HG02840 (cell line): ENCODE data around the gene NRCAM.
A peak's percentile ranks its signal among the peaks of the same experiment; 100 is the strongest.
"Not testable (repeated sequence)": the region's sequence is repeated elsewhere in the genome, so short reads cannot be mapped to it uniquely, and the experiment has no call there.

ENCODE experiments used
- ATAC-seq: cut with Tn5 transposase; IDR thresholded peaks from one replicate; pipeline ENCODE4 v1.9.1; 2021; ENCODE audit warnings: mild to moderate bottlenecking, moderate library complexity, moderate number of reproducible peaks; ENCODE audit not compliant: unreplicated experiment, low FRiP score

NRCAM gene

DNA sequence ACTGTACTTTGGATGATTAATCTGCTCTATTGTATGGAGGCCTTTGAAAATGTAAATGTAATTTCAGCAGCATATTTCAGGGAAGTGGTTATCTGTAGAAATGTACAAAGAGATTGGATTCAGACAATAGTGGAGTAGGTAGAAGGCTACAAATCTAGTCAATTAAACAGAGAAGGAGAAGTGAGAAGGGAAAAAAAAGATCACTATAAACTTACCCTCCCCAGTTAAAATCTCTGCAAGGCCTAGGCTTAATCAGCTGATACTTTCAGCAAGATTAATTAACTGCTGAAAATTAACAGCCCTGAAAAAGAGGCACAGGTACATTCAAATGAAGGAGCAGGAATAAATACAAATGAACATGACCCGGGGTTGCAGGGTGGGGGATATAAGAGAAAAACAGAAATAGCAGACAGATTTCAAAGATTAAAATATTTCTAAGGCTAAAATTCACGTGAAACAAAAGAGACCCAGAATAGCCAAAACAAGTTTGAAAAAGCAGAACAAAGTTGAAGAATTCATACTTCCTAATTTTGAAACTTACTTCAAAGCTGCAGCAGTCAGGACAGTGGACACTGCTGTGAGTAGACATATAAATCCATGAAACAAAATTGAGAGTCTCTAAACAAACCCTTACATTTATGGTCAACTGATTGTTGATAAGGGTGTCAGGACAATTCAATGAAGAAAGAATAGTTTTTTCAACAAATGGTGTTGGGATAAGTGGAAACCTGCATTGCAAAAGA lies 96.0 kb downstream of the NRCAM start:
- ATAC-seq = no peak

GRCh38 chr7:108358553-108358952 lies 97.7 kb downstream of the NRCAM start:
- no peak for ATAC-seq

DNA sequence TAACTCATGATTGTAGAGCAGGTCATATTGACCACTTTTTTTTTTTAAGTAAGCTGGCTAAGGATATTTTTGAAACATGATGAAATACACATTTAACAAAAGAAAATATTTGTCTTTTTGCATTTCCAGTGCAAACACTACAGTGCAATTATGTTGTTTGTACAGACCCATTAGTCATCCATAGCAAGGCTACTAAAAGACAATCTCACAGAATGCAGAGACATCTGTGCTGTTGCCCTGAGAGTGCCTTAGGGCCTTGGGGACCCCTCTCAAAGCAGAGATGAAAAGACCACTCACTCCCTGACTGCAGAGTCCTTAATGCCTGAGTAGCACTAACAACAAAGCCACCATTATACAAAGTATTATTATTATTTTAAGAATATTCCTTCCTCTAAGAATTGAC lies 104.5 kb downstream of the NRCAM start:
- no peak for ATAC-seq

GRCh38 chr7:108348913-108349312 lies 107.3 kb downstream of the NRCAM start:
- ATAC-seq = no peak

DNA sequence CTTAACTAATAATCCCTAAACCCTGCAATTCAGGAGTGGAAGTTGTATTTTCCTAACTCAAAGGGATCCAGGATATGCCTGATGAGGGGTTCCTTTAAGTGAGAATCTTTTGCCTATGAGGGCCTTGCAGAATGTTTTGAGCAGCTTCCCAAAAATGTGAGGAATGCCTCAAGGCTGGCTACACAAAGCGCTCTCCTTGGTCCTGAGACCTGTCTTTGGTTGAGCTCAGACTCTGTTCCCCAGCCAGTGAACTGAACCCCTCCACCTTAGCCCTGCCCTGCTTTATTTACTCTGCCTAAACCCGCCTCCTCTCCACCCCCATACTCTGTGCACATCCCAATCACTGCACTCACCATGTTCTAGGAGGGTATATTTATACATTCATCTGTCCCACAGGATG lies 108.6 kb downstream of the NRCAM start:
- ATAC-seq = no peak

GRCh38 chr7:108345710-108346336 lies 110.4 kb downstream of the NRCAM start:
- ATAC-seq = no peak

DNA sequence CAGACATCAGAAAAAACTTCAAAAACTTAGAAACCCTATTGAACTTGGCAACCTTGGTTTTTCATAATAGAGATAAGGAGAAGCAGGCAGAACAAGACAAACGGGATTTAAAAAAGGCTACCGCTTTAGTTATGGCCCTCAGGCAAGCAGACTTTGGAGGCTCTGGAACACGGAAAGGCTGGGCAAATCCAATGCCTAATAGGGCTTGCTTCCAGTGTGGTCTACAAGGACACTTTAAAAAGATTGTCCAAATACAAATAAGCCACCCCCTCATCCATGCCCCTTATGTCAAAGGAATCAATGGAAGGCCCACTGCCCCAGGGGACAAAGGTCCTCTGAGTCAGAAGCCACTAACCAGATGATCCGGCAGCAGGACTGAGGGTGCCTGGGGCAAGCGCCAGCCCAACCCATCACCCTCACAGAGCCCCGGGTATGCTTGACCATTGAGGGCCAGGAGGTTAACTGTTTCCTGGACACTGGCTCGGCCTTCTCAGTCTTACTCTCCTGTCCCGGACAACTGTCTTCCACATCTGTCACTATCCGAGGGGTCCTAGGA lies 115.3 kb downstream of the NRCAM start:
- ATAC-seq = no peak

- ATAC-seq = not testable (repeated sequence)
Observed at GRCh38 chr7:108340406-108340805, 115.8 kb downstream of the NRCAM start.

DNA sequence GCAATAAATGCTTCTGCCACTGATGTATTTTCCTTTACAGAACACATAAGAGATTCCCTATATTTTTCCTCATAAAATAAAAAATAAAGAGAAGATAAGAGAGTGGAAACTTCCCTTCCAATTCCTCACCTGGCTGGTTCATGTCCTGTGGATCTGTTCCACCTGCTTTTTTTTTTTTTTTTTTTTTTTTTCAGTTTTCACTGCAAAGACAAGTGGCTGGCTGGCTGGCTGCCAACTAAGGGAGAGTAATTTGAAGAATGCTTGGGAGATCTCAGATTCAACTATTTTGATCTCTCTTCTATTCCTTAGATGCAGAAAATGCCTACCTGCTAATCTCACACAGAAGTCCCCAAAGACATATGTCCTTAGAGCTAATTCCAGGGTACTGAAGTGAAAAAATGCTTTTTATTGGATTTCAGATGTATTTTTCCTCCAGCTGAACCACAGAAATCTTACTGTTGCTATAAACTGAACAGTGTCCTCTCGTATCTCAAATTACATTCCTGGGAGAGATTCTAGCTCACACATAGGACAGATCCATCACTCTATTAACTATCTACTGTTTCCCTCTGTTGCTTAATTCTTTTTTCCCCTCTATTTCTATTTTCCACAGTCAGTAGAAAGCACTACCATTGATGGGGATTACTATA lies 120.8 kb downstream of the NRCAM start:
- ATAC-seq = no peak

GRCh38 chr7:108332937-108333336 lies 123.3 kb downstream of the NRCAM start:
- ATAC-seq = no peak

- no peak for ATAC-seq
Observed at GRCh38 chr7:108331971-108332370, 124.3 kb downstream of the NRCAM start.

- no peak for ATAC-seq
Observed at GRCh38 chr7:108330227-108330626, 126.0 kb downstream of the NRCAM start.

DNA sequence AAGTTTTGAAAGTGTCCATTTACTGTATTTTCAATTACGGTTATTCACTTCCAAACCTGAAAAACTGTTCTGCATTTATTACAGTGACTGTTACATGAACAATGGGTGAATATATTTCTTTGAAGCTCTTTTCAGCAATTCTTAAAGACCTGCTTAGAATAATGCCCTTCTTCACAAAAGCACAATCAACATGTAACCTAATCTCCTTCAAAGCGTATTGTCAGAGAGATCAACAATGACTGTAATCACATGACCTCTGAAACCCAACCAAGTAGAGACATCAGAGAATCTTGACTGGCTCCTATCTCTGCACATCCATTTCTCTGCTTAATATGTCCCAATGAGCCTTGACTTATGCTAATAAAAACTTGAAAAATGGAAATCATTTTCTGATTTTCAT lies 126.7 kb downstream of the NRCAM start:
- no peak for ATAC-seq

- ATAC-seq = peak; percentile 83
Observed at GRCh38 chr7:108328174-108328651, 128.0 kb downstream of the NRCAM start.

DNA sequence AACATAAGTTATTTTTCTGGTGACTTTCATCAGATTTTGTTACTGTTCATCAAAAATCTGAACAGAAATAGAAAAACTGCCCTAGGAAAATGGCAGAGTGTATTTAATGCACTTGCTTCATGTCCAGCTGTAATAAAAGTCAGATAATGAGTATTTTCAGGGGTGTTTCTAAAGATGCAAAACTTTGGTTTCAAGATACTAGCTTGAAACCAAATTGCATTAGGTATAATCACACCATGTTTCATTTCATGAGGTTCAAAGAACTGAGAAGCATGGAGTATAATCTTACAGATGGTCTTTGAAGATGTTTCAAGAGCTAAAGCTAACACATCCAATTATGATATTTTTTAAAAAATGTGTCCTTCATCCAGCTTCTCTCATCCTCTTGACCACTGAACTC lies 128.9 kb downstream of the NRCAM start:
- ATAC-seq = no peak

DNA sequence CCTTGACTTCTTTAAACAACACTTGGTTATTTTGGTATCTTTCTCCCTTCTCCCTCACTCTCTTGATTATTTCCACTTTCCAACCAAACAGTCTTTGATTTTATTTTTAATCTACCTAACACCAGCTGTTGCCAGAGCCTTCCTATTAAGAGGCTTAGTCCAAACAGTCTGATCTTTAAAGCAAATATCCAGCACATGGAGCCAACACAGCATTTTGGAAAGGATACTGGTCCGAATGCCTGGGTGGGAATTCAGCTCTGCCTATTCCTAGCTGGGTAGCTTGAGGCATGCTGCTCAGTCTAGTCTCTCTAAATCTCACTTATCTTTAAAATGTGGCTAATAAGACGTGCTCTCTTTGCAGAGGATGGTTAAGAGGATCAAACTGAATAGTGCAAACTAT lies 129.3 kb downstream of the NRCAM start:
- ATAC-seq = no peak

- no peak for ATAC-seq
Observed at GRCh38 chr7:108324053-108325038, 131.9 kb downstream of the NRCAM start.

- no peak for ATAC-seq
Observed at GRCh38 chr7:108322925-108323832, 133.1 kb downstream of the NRCAM start.

- ATAC-seq = no peak
Observed at GRCh38 chr7:108322046-108322445, 134.2 kb downstream of the NRCAM start.
